SK-N-MC (cell line): ENCODE results near the gene DIO1.

Experiments used
- EZH2 ChIP-seq: fragments of 200-600 bp; sonication (generic); IDR thresholded peaks from one replicate; pipeline ENCODE4 v1.6.1; 2017; ENCODE audit warnings: antibody characterized with exemption
- POLR2AphosphoS5 ChIP-seq: IDR thresholded peaks from 2 replicates; pipeline ENCODE4 v1.6.1; 2012; ENCODE audit warnings: mild to moderate bottlenecking, low read depth, low read length, borderline replicate concordance

GRCh38 chr1:53913352-53914033, 19.5 kb downstream of the DIO1 start:
- TF ChIP-seq POLR2AphosphoS5 (no peak), EZH2 (no peak)
